ENCODE measurements around the gene SLC37A3.
"Not testable (repeated sequence)": the region's sequence is repeated elsewhere in the genome, so short reads cannot be mapped to it uniquely, and the experiment has no call there.

Gene SLC37A3

GRCh38 chr7:140345426-140345825, 52.9 kb downstream of the SLC37A3 start:
- DNase-seq = no peak

- no peak for DNase-seq
These were observed 55.4 kb downstream of the SLC37A3 start for GRCh38 chr7:140342727-140343514.

- DNase-seq = not testable (repeated sequence)
These were observed 59.4 kb downstream of the SLC37A3 start for GRCh38 chr7:140338959-140339358.

- DNase-seq = no peak
These were observed 63.8 kb downstream of the SLC37A3 start for GRCh38 chr7:140334341-140335057.

GRCh38 chr7:140333686-140334085, 64.6 kb downstream of the SLC37A3 start:
- no peak for DNase-seq

- no peak for DNase-seq
These were observed 65.1 kb downstream of the SLC37A3 start for GRCh38 chr7:140333223-140333622.

- DNase-seq = no peak
These were observed 67.7 kb downstream of the SLC37A3 start for GRCh38 chr7:140330595-140330994.

GRCh38 chr7:140330128-140330527, 68.2 kb downstream of the SLC37A3 start:
- no peak for DNase-seq

- no peak for DNase-seq
These were observed 71.1 kb downstream of the SLC37A3 start for GRCh38 chr7:140327261-140327661.

- DNase-seq = peak; percentile 35
These were observed 72.0 kb downstream of the SLC37A3 start for GRCh38 chr7:140326116-140326928.

- DNase-seq = no peak
These were observed 72.7 kb downstream of the SLC37A3 start for GRCh38 chr7:140325600-140325999.

GRCh38 chr7:140324714-140325113, 73.6 kb downstream of the SLC37A3 start:
- DNase-seq = no peak

GRCh38 chr7:140322759-140323158, 75.6 kb downstream of the SLC37A3 start:
- no peak for DNase-seq

- DNase-seq = not testable (repeated sequence)
These were observed 78.3 kb downstream of the SLC37A3 start for GRCh38 chr7:140320078-140320477.

- DNase-seq = no peak
These were observed 80.3 kb downstream of the SLC37A3 start for GRCh38 chr7:140317999-140318398.

GRCh38 chr7:140317597-140317996, 80.7 kb downstream of the SLC37A3 start:
- no peak for DNase-seq

GRCh38 chr7:140316165-140316661, 82.1 kb downstream of the SLC37A3 start:
- DNase-seq = no peak

GRCh38 chr7:140315498-140316164, 82.7 kb downstream of the SLC37A3 start:
- DNase-seq = no peak

GRCh38 chr7:140314573-140315480, 83.5 kb downstream of the SLC37A3 start:
- DNase-seq = no peak

- no peak for DNase-seq
These were observed 86.0 kb downstream of the SLC37A3 start for GRCh38 chr7:140312141-140312846.

- not testable (repeated sequence) for DNase-seq
These were observed 87.2 kb downstream of the SLC37A3 start for GRCh38 chr7:140311128-140311527.

Measured in activated CD8-positive, alpha-beta memory T cell treated with anti-CD3 and anti-CD28 coated beads, Interleukin-2, amount 50 U/mL, for 4 hours (primary cell).